Keratinocyte (primary cell): ENCODE measurements around the gene CHD9. TPM values are rescaled to one million over a fixed set of nuclear protein-coding genes. Genes with fewer than 3 reads are reported as not detected.

Experiments
- DNase-seq: peaks from one replicate; pipeline ENCODE4 v3.0.0-alpha.2; 2011; ENCODE audit warnings: low read depth, missing footprints, low spot score
- FAIRE-seq: peaks from 2 replicates; lab custom pipeline; 2011; peaks lifted over from hg19 to GRCh38; lab: Jason Lieb, UNC
- H2AFZ ChIP-seq: 2 replicates; pipeline ENCODE4 v1.6.0; 2012; ENCODE audit warnings: low read length, control low read depth, inconsistent platforms; ENCODE audit not compliant: control insufficient read depth
- H3K27ac ChIP-seq: 2 replicates; pipeline ENCODE4 v1.5.1; 2011; ENCODE audit warnings: low read length; ENCODE audit not compliant: control insufficient read depth, insufficient read depth
- H3K27me3 ChIP-seq: 3 replicates; pipeline ENCODE4 v1.6.0; 2011; ENCODE audit warnings: low read length; ENCODE audit not compliant: control insufficient read depth, insufficient read depth; ENCODE audit errors: extremely low read depth
- H3K36me3 ChIP-seq, 2 experiments: 2 replicates in 1 of 2; 3 replicates in 1 of 2; pipeline ENCODE4 v1.5.1; 2011; ENCODE audit warnings: low read length in 2 of 2, mild to moderate bottlenecking in 1 of 2; ENCODE audit not compliant: control insufficient read depth in 2 of 2, insufficient read depth in 2 of 2; ENCODE audit errors: extremely low read depth in 1 of 2
- H3K4me1 ChIP-seq: 3 replicates; pipeline ENCODE4 v1.5.1; 2011; ENCODE audit warnings: low read length; ENCODE audit not compliant: control insufficient read depth, insufficient read depth; ENCODE audit errors: extremely low read depth
- H3K4me2 ChIP-seq: 3 replicates; pipeline ENCODE4 v1.6.0; 2011; ENCODE audit warnings: low read depth, low read length; ENCODE audit not compliant: control insufficient read depth, insufficient read depth; ENCODE audit errors: extremely low read depth
- H3K4me3 ChIP-seq, 3 experiments: fragments of 200-600 bp in 1 of 3; sonication (generic) in 1 of 3; 2 replicates in 2 of 3; 3 replicates in 1 of 3; pipeline ENCODE4 v1.5.1; 2011 to 2016; ENCODE audit warnings: low read length in 3 of 3, mild to moderate bottlenecking in 3 of 3, control low read depth in 2 of 3, inconsistent platforms in 1 of 3, low read depth in 1 of 3, mixed read lengths in 1 of 3, mixed run types in 1 of 3, moderate library complexity in 1 of 3; ENCODE audit not compliant: control insufficient read depth in 2 of 3, insufficient read depth in 2 of 3; ENCODE audit errors: extremely low read depth in 1 of 3
- H3K79me2 ChIP-seq: 2 replicates; pipeline ENCODE4 v1.6.0; 2012; ENCODE audit warnings: low read length; ENCODE audit not compliant: control insufficient read depth, insufficient read depth
- H3K9ac ChIP-seq: 3 replicates; pipeline ENCODE4 v1.6.0; 2011; ENCODE audit warnings: low read length; ENCODE audit not compliant: control insufficient read depth, insufficient read depth; ENCODE audit errors: extremely low read depth
- H3K9me1 ChIP-seq: 3 replicates; pipeline ENCODE4 v1.6.0; 2011; ENCODE audit warnings: low read length; ENCODE audit not compliant: control insufficient read depth, insufficient read depth; ENCODE audit errors: extremely low read depth
- H3K9me3 ChIP-seq: 2 replicates; pipeline ENCODE4 v1.5.1; 2012; ENCODE audit warnings: low read depth, low read length; ENCODE audit not compliant: control insufficient read depth
- H4K20me1 ChIP-seq: 3 replicates; pipeline ENCODE4 v1.6.0; 2011; ENCODE audit warnings: low read length; ENCODE audit not compliant: control insufficient read depth, insufficient read depth; ENCODE audit errors: extremely low read depth
- CTCF ChIP-seq, 3 experiments: IDR thresholded peaks in 1 of 3; conservative IDR thresholded peaks in 1 of 3; optimal IDR thresholded peaks in 1 of 3; 2 replicates in 2 of 3; 3 replicates in 1 of 3; pipeline versions ENCODE3 to v1.5.1; 2011; ENCODE audit warnings: low read length in 3 of 3, mild to moderate bottlenecking in 3 of 3, moderate library complexity in 2 of 3, control low read depth in 1 of 3, inconsistent platforms in 1 of 3; ENCODE audit not compliant: insufficient read depth in 2 of 3; ENCODE audit errors: extremely low read depth in 1 of 3
- EZH2 ChIP-seq: IDR thresholded peaks from one replicate; pipeline ENCODE4 v1.6.1; 2012; ENCODE audit warnings: inconsistent platforms, mild to moderate bottlenecking, low read length, moderate library complexity
- dilution Hi-C: fragments of 300-500 bp; cut with MboI; formaldehyde crosslinking; loops from one replicate; pipeline ENCODE4 v1.7.0; 2020; ENCODE audit warnings: low sequenced_read_pairs; ENCODE audit not compliant: extremely low pct_ligation_motif_present
- polyA plus RNA-seq, 5 experiments: library from polyadenylated mRNA; depleted of rRNA in 3 of 5; stranded (reverse) in 3 of 5; stranded (forward) in 1 of 5; unstranded in 1 of 5; fragments of >200 nt; gene quantifications; 1 replicate in 1 of 5; 2 replicates in 3 of 5; 3 replicates in 1 of 5; pipeline versions ENCODE4 v1.2.1 to v1.2.3, GENCODE V29; 2011 to 2012; ENCODE audit warnings: missing spikeins in 2 of 5, low read depth in 1 of 5, low replicate concordance in 1 of 5

CHD9 gene
- polyA plus RNA-seq, 1 donor (not counting 4 experiments of a cell fraction or from before 2014, with no cell fraction given): 32.8 TPM

- H3K4me2 ChIP-seq: no peak overlapping the region
- H3K9ac ChIP-seq: no peak overlapping the region
- peaks cover 7% of the 10 kb centered on the region for H3K4me1 ChIP-seq
- H3K9me3 ChIP-seq: no peaks in the 10 kb centered on the region
- dilution Hi-C loops: no loop called here
- no peak overlapping the region for H3K4me3 ChIP-seq
- H4K20me1 ChIP-seq: no peaks in the 10 kb centered on the region
- H3K27me3 ChIP-seq: no peaks in the 10 kb centered on the region
- H2AFZ ChIP-seq: no peak overlapping the region
- H3K36me3 ChIP-seq: peaks cover 4 to 7% of the 10 kb centered on the region in 2 experiments
- TF ChIP-seq EZH2: no peak
- TF ChIP-seq CTCF (optimal IDR thresholded peaks at IDR 0.05 in 1 of 3, IDR thresholded peaks at IDR 0.05 in 1 of 3, conservative IDR thresholded peaks at IDR 0.05 in 1 of 3; ENCODE audit: extremely low read depth in 1 of 3, insufficient read depth in 2 of 3, low read length in 3 of 3): no peak
- DNase-seq (no peak), FAIRE-seq (no peak)
- H3K27ac ChIP-seq: no peak overlapping the region
- no peaks in the 10 kb centered on the region for H3K79me2 ChIP-seq
- H3K9me1 ChIP-seq: no peaks in the 10 kb centered on the region
Observed at GRCh38 chr16:53258809-53259208, 204.0 kb downstream of the CHD9 start.

GRCh38 chr16:53261276-53261675 lies 206.5 kb downstream of the CHD9 start:
- H3K9me1 ChIP-seq: no peaks in the 10 kb centered on the region
- peaks cover 7% of the 10 kb centered on the region for H3K4me1 ChIP-seq
- no peak overlapping the region for H3K9ac ChIP-seq
- no peaks in the 10 kb centered on the region for H3K27me3 ChIP-seq
- dilution Hi-C loops: no loop called here
- TF ChIP-seq EZH2: no peak
- TF ChIP-seq CTCF (optimal IDR thresholded peaks at IDR 0.05 in 1 of 3, IDR thresholded peaks at IDR 0.05 in 1 of 3, conservative IDR thresholded peaks at IDR 0.05 in 1 of 3; ENCODE audit: extremely low read depth in 1 of 3, insufficient read depth in 2 of 3, low read length in 3 of 3): no peak
- no peaks in the 10 kb centered on the region for H3K79me2 ChIP-seq
- H2AFZ ChIP-seq: no peak overlapping the region
- no peak overlapping the region for H3K27ac ChIP-seq
- no peak overlapping the region for H3K4me2 ChIP-seq
- no peak for FAIRE-seq
- H4K20me1 ChIP-seq: no peaks in the 10 kb centered on the region
- no peak overlapping the region for H3K4me3 ChIP-seq
- DNase-seq: no peak
- no peaks in the 10 kb centered on the region for H3K9me3 ChIP-seq
- peaks cover 4 to 8% of the 10 kb centered on the region in 2 experiments for H3K36me3 ChIP-seq
